ENCODE results near the gene ITGA7. TPM values are rescaled to one million over a fixed set of nuclear protein-coding genes. Genes with fewer than 3 reads are reported as not detected.

ITGA7 gene
- polyA plus RNA-seq, 1 donor from 2014 or later, result 13.5 TPM

GRCh38 chr12:55700255-55701018 lies 7.3 kb downstream of the ITGA7 start (continued):
- TF ChIP-seq EZH2 (IDR thresholded peaks at IDR 0.05; ENCODE audit: borderline replicate concordance, insufficient read depth, low read length, poor library complexity, severe bottlenecking), result no peak
- TF ChIP-seq TAF1 (IDR thresholded peaks at IDR 0.05; ENCODE audit: low read depth), result no peak

- H3K9ac ChIP-seq (ENCODE audit: low read length), result no peak overlapping the region
- H4K20me1 ChIP-seq (ENCODE audit: insufficient read depth), result no peaks in the 10 kb centered on the region
- no peaks in the 10 kb centered on the region for H3K36me3 ChIP-seq (ENCODE audit: insufficient read depth, low read length)
- no peaks in the 10 kb centered on the region for H3K9me2 ChIP-seq (ENCODE audit: insufficient read depth, low read length)
- H2AFZ ChIP-seq (ENCODE audit: low read depth, low read length), result no peak overlapping the region
- no peak overlapping the region for H3K27ac ChIP-seq (ENCODE audit: low read length)
- H3K4me2 ChIP-seq (ENCODE audit: low read length), result no peak overlapping the region
- no peaks in the 10 kb centered on the region for H3K9me3 ChIP-seq (ENCODE audit: low read length)
- no peak overlapping the region for H3K4me3 ChIP-seq (ENCODE audit: low read length)
- no peaks in the 10 kb centered on the region for H3F3A ChIP-seq (ENCODE audit: insufficient read depth, low read length, poor library complexity, severe bottlenecking)
- TF ChIP-seq TAF1 (IDR thresholded peaks at IDR 0.05; ENCODE audit: low read depth) (no peak), EP300 (conservative IDR thresholded peaks at IDR 0.05; ENCODE audit: poor library complexity, severe bottlenecking) (no peak), POLR2AphosphoS5 (IDR thresholded peaks at IDR 0.05) (no peak), RAD21 (conservative IDR thresholded peaks at IDR 0.05) (no peak), SMC3 (conservative IDR thresholded peaks at IDR 0.05; ENCODE audit: poor library complexity) (no peak), REST (IDR thresholded peaks at IDR 0.05; ENCODE audit: borderline replicate concordance) (no peak), MXI1 (conservative IDR thresholded peaks at IDR 0.05; ENCODE audit: poor library complexity, severe bottlenecking) (no peak), EZH2 (IDR thresholded peaks at IDR 0.05; ENCODE audit: borderline replicate concordance, insufficient read depth, low read length, poor library complexity, severe bottlenecking) (no peak)
- TF ChIP-seq, protein P1, sequence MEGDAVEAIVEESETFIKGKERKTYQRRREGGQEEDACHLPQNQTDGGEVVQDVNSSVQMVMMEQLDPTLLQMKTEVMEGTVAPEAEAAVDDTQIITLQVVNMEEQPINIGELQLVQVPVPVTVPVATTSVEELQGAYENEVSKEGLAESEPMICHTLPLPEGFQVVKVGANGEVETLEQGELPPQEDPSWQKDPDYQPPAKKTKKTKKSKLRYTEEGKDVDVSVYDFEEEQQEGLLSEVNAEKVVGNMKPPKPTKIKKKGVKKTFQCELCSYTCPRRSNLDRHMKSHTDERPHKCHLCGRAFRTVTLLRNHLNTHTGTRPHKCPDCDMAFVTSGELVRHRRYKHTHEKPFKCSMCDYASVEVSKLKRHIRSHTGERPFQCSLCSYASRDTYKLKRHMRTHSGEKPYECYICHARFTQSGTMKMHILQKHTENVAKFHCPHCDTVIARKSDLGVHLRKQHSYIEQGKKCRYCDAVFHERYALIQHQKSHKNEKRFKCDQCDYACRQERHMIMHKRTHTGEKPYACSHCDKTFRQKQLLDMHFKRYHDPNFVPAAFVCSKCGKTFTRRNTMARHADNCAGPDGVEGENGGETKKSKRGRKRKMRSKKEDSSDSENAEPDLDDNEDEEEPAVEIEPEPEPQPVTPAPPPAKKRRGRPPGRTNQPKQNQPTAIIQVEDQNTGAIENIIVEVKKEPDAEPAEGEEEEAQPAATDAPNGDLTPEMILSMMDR (IDR thresholded peaks at IDR 0.05; ENCODE audit: poor library complexity, severe bottlenecking), result no peak
- no peaks in the 10 kb centered on the region for H3K27me3 ChIP-seq (ENCODE audit: insufficient read depth, low read depth, low read length)
- no peaks in the 10 kb centered on the region for H3K79me2 ChIP-seq (replicated peaks; ENCODE audit: insufficient read depth, low read length)
Observed at GRCh38 chr12:55699471-55700055, 8.1 kb downstream of the ITGA7 start.

GRCh38 chr12:55698965-55699364 lies 8.7 kb downstream of the ITGA7 start:
- H3K27ac ChIP-seq (ENCODE audit: low read length), result no peak overlapping the region
- no peak overlapping the region for H3K4me3 ChIP-seq (ENCODE audit: low read length)
- no peaks in the 10 kb centered on the region for H3K9me2 ChIP-seq (ENCODE audit: insufficient read depth, low read length)
- no peaks in the 10 kb centered on the region for H3F3A ChIP-seq (ENCODE audit: insufficient read depth, low read length, poor library complexity, severe bottlenecking)
- H4K20me1 ChIP-seq (ENCODE audit: insufficient read depth), result no peaks in the 10 kb centered on the region
- no peaks in the 10 kb centered on the region for H3K27me3 ChIP-seq (ENCODE audit: insufficient read depth, low read depth, low read length)
- H2AFZ ChIP-seq (ENCODE audit: low read depth, low read length), result no peak overlapping the region
- no peaks in the 10 kb centered on the region for H3K79me2 ChIP-seq (replicated peaks; ENCODE audit: insufficient read depth, low read length)
- TF ChIP-seq SMC3 (conservative IDR thresholded peaks at IDR 0.05; ENCODE audit: poor library complexity) (no peak), RAD21 (conservative IDR thresholded peaks at IDR 0.05) (no peak), MXI1 (conservative IDR thresholded peaks at IDR 0.05; ENCODE audit: poor library complexity, severe bottlenecking) (no peak), EZH2 (IDR thresholded peaks at IDR 0.05; ENCODE audit: borderline replicate concordance, insufficient read depth, low read length, poor library complexity, severe bottlenecking) (no peak), TAF1 (IDR thresholded peaks at IDR 0.05; ENCODE audit: low read depth) (no peak), REST (IDR thresholded peaks at IDR 0.05; ENCODE audit: borderline replicate concordance) (no peak), POLR2AphosphoS5 (IDR thresholded peaks at IDR 0.05) (no peak), EP300 (conservative IDR thresholded peaks at IDR 0.05; ENCODE audit: poor library complexity, severe bottlenecking) (no peak)
- TF ChIP-seq, protein P1 (IDR thresholded peaks at IDR 0.05; ENCODE audit: poor library complexity, severe bottlenecking), result no peak
- no peaks in the 10 kb centered on the region for H3K9me3 ChIP-seq (ENCODE audit: low read length)
- H3K36me3 ChIP-seq (ENCODE audit: insufficient read depth, low read length), result no peaks in the 10 kb centered on the region
- no peak overlapping the region for H3K4me2 ChIP-seq (ENCODE audit: low read length)
- H3K9ac ChIP-seq (ENCODE audit: low read length), result no peak overlapping the region

Data from neural cell (in vitro differentiated cells).